ENCODE data around the gene EYS. TPM values are rescaled to one million over a fixed set of nuclear protein-coding genes. Genes with fewer than 3 reads are reported as not detected.

Gene EYS
- total and polyA plus RNA-seq, 2 of the 8 experiments (the other 6 are each of a cell fraction or from before 2014, with no cell fraction given) = 0.05 to 0.13 TPM

GRCh38 chr6:64750910-64751309 lies 956.1 kb downstream of the EYS start (continued):
- TF ChIP-seq CHD7 (IDR thresholded peaks at IDR 0.05; ENCODE audit: insufficient replicate concordance, low read length) = no peak
- TF ChIP-seq CHD2 (IDR thresholded peaks at IDR 0.05; ENCODE audit: low read length) = no peak
- no peak for TF ChIP-seq GTF2F1 (IDR thresholded peaks at IDR 0.05; ENCODE audit: borderline replicate concordance, low read depth, low read length)
- no peak for TF ChIP-seq ATF2 (IDR thresholded peaks at IDR 0.05; ENCODE audit: low read length)
- no peak for TF ChIP-seq CBX5 (IDR thresholded peaks at IDR 0.05; ENCODE audit: low read depth, low read length)

Measured in H1 (cell line).